RWPE2 (cell line): ENCODE data around the gene SORCS3.

Experiments used
- ATAC-seq: fragments of 200-7000 bp; cut with Tn5 transposase; 3 replicates; pipeline ENCODE4 v1.9.1; 2021; ENCODE audit warnings: low read depth
- DNase-seq: peaks from one replicate; pipeline ENCODE4 v3.0.0-alpha.2; 2020; ENCODE audit warnings: low spot score
- H3K27ac ChIP-seq: fragments of 450-650 bp; 2 replicates; pipeline ENCODE4 v1.5.1; 2017; ENCODE audit warnings: mild to moderate bottlenecking; ENCODE audit not compliant: poor library complexity, severe bottlenecking
- H3K27me3 ChIP-seq: fragments of 250-450 bp; sonication (Bioruptor Pico); 2 replicates; pipeline ENCODE4 v1.5.1; 2021; ENCODE audit warnings: mild to moderate bottlenecking, moderate library complexity; ENCODE audit not compliant: insufficient read depth, poor library complexity, severe bottlenecking
- H3K36me3 ChIP-seq: fragments of 250-450 bp; sonication (Bioruptor Pico); 2 replicates; pipeline ENCODE4 v1.5.1; 2020; ENCODE audit warnings: low read depth, mild to moderate bottlenecking, moderate library complexity
- H3K4me1 ChIP-seq: fragments of 250-450 bp; sonication (Bioruptor Pico); 2 replicates; pipeline ENCODE4 v1.5.1; 2021; ENCODE audit warnings: mild to moderate bottlenecking, moderate library complexity; ENCODE audit not compliant: insufficient read depth, poor library complexity, severe bottlenecking
- H3K4me3 ChIP-seq: fragments of 250-450 bp; sonication (Bioruptor Pico); 2 replicates; pipeline ENCODE4 v1.5.1; 2021; ENCODE audit warnings: mild to moderate bottlenecking, moderate library complexity; ENCODE audit not compliant: severe bottlenecking
- H3K9me3 ChIP-seq: fragments of 250-450 bp; sonication (Bioruptor Pico); 2 replicates; pipeline ENCODE4 v1.5.1; 2021; ENCODE audit warnings: mild to moderate bottlenecking, moderate library complexity; ENCODE audit not compliant: severe bottlenecking
- CTCF ChIP-seq: fragments of 450-650 bp; IDR thresholded peaks from one replicate; pipeline ENCODE4 v1.5.1; 2017; ENCODE audit warnings: mild to moderate bottlenecking, moderate library complexity; ENCODE audit not compliant: poor library complexity, severe bottlenecking

The SORCS3 gene

GRCh38 chr10:104741127-104741526 is 100.0 kb downstream of the SORCS3 start:
- H3K4me3 ChIP-seq, result no peak overlapping the region
- ATAC-seq (no peak), DNase-seq (no peak)
- H3K36me3 ChIP-seq, result no peaks in the 10 kb centered on the region
- H3K4me1 ChIP-seq, result no peaks in the 10 kb centered on the region
- no peaks in the 10 kb centered on the region for H3K27me3 ChIP-seq
- TF ChIP-seq CTCF, result no peak
- no peak overlapping the region for H3K27ac ChIP-seq
- H3K9me3 ChIP-seq, result no peaks in the 10 kb centered on the region

GRCh38 chr10:104744052-104744451 is 103.0 kb downstream of the SORCS3 start:
- Histone ChIP-seq H3K9me3 (no peaks in the 10 kb centered on the region), H3K4me3 (no peak overlapping the region), H3K27ac (no peak overlapping the region), H3K4me1 (no peaks in the 10 kb centered on the region), H3K27me3 (no peaks in the 10 kb centered on the region), H3K36me3 (no peaks in the 10 kb centered on the region)
- DNase-seq, result no peak
- ATAC-seq, result no peak
- TF ChIP-seq CTCF, result no peak

GRCh38 chr10:104750291-104750690 is 109.2 kb downstream of the SORCS3 start:
- no peaks in the 10 kb centered on the region for H3K36me3 ChIP-seq
- H3K27ac ChIP-seq, result no peak overlapping the region
- no peak for TF ChIP-seq CTCF
- ATAC-seq (no peak), DNase-seq (no peak)
- no peak overlapping the region for H3K4me3 ChIP-seq
- H3K4me1 ChIP-seq, result no peaks in the 10 kb centered on the region
- H3K27me3 ChIP-seq, result no peaks in the 10 kb centered on the region
- H3K9me3 ChIP-seq, result no peaks in the 10 kb centered on the region

GRCh38 chr10:104762793-104763192 is 121.7 kb downstream of the SORCS3 start:
- ATAC-seq, result no peak
- DNase-seq, result no peak
- Histone ChIP-seq H3K27me3 (no peaks in the 10 kb centered on the region), H3K9me3 (no peaks in the 10 kb centered on the region), H3K27ac (no peak overlapping the region), H3K36me3 (no peaks in the 10 kb centered on the region), H3K4me1 (no peaks in the 10 kb centered on the region), H3K4me3 (no peak overlapping the region)
- TF ChIP-seq CTCF, result no peak

GRCh38 chr10:104766341-104766740 is 125.3 kb downstream of the SORCS3 start:
- ATAC-seq (peak; percentile 50; the same call in 2 of the 3 replicates), DNase-seq (no peak)
- no peak overlapping the region for H3K4me3 ChIP-seq
- H3K9me3 ChIP-seq, result no peaks in the 10 kb centered on the region
- no peaks in the 10 kb centered on the region for H3K27me3 ChIP-seq
- no peaks in the 10 kb centered on the region for H3K4me1 ChIP-seq
- no peak overlapping the region for H3K27ac ChIP-seq
- TF ChIP-seq CTCF, result no peak
- H3K36me3 ChIP-seq, result no peaks in the 10 kb centered on the region
